ENCODE measurements around the gene CDK5RAP3. TPM values are rescaled to one million over a fixed set of nuclear protein-coding genes. Genes with fewer than 3 reads are reported as not detected.
A peak's percentile ranks its signal among the peaks of the same experiment; 100 is the strongest.

The CDK5RAP3 gene
- total and polyA plus RNA-seq, 7 donors = 21.0 to 44.1 (median 29.9) TPM

GRCh38 chr17:47927821-47928400, 43.0 kb upstream of the CDK5RAP3 start:
- Histone ChIP-seq H3K9me3 (no peaks in the 10 kb centered on the region), H3K4me3 (no peak overlapping the region), H3K27me3 (ENCODE audit: insufficient read depth in 3 of 3, low read length in 2 of 3) (no peaks in the 10 kb centered on the region), H3K27ac (no peak overlapping the region), H3K36me3 (ENCODE audit: insufficient read depth in 1 of 2, low read depth in 1 of 2) (peaks cover 0 to 78% of the 10 kb centered on the region in 2 donors), H3K4me1 (no peaks in the 10 kb centered on the region)
- intact Hi-C loops (cut with DNase I) = no loop called here
- no peak for TF ChIP-seq CTCF (IDR thresholded peaks at IDR 0.05)
- 92 to 94% (median 93%) methylated on average over 20 of the region's 20 CpGs for WGBS, 3 donors
- DNase-seq = peak in 1 of 2 donors; percentile 50
- ATAC-seq = no peak

GRCh38 chr17:47928415-47928814, 42.5 kb upstream of the CDK5RAP3 start:
- H3K36me3 ChIP-seq (ENCODE audit: insufficient read depth in 1 of 2, low read depth in 1 of 2) = peaks cover 0 to 73% of the 10 kb centered on the region in 2 donors
- H3K4me1 ChIP-seq = no peaks in the 10 kb centered on the region
- no peaks in the 10 kb centered on the region for H3K27me3 ChIP-seq (ENCODE audit: insufficient read depth in 3 of 3, low read length in 2 of 3)
- intact Hi-C loops (cut with DNase I) = no loop called here
- no peak for TF ChIP-seq CTCF (IDR thresholded peaks at IDR 0.05)
- no peak overlapping the region for H3K27ac ChIP-seq
- no peak for DNase-seq
- no peak overlapping the region for H3K4me3 ChIP-seq
- no peaks in the 10 kb centered on the region for H3K9me3 ChIP-seq
- no peak for ATAC-seq
- 73 to 94% (median 79%) methylated on average over 2 of the region's 2 CpGs for WGBS, 3 donors

GRCh38 chr17:47929218-47930000, 41.5 kb upstream of the CDK5RAP3 start:
- DNase-seq (peak in 1 of 2 donors; percentile 62), ATAC-seq (peak in 2 of 4 donors; percentile 27 to 52)
- Histone ChIP-seq H3K27ac (no peak overlapping the region), H3K4me3 (no peak overlapping the region), H3K9me3 (no peaks in the 10 kb centered on the region), H3K4me1 (no peaks in the 10 kb centered on the region), H3K27me3 (ENCODE audit: insufficient read depth in 3 of 3, low read length in 2 of 3) (no peaks in the 10 kb centered on the region), H3K36me3 (ENCODE audit: insufficient read depth in 1 of 2, low read depth in 1 of 2) (peaks cover 0 to 63% of the 10 kb centered on the region in 2 donors)
- intact Hi-C loops (cut with DNase I) = no loop called here
- WGBS, 3 donors = 52 to 68% (median 55%) methylated on average over 10 of the region's 10 CpGs
- no peak for TF ChIP-seq CTCF (IDR thresholded peaks at IDR 0.05)

GRCh38 chr17:47931848-47932247, 39.1 kb upstream of the CDK5RAP3 start:
- no peaks in the 10 kb centered on the region for H3K27me3 ChIP-seq (ENCODE audit: insufficient read depth in 3 of 3, low read length in 2 of 3)
- H3K36me3 ChIP-seq (ENCODE audit: insufficient read depth in 1 of 2, low read depth in 1 of 2) = peaks cover 0 to 38% of the 10 kb centered on the region in 2 donors
- H3K9me3 ChIP-seq = no peaks in the 10 kb centered on the region
- intact Hi-C loops (cut with DNase I) = no loop called here
- TF ChIP-seq CTCF (IDR thresholded peaks at IDR 0.05) = no peak
- no peaks in the 10 kb centered on the region for H3K4me1 ChIP-seq
- 83 to 89% (median 87%) methylated on average over 4 of the region's 4 CpGs for WGBS, 3 donors
- no peak overlapping the region for H3K27ac ChIP-seq
- ATAC-seq (no peak), DNase-seq (no peak)
- no peak overlapping the region for H3K4me3 ChIP-seq

Data from psoas muscle (tissue), 8 donors.